ENCODE results near the gene MBLAC1.

GRCh38 chr7:100107125-100107737, 19.5 kb upstream of the MBLAC1 start:
- TF ChIP-seq CTCF (IDR thresholded peaks at IDR 0.05): no peak
- TF ChIP-seq ZFX (IDR thresholded peaks at IDR 0.05; ENCODE audit: borderline replicate concordance): no peak
